Lower leg skin (tissue), 3 donors: Measurements from ENCODE around the gene DMXL2.

Source experiments
- POLR2A ChIP-seq, 2 donors: fragments of 450-650 bp; IDR thresholded peaks; one replicate each; pipeline ENCODE4 v1.6.1; 2016 to 2017; ENCODE audit warnings: antibody characterized with exemption in 2 of 2, mild to moderate bottlenecking in 1 of 2, moderate library complexity in 1 of 2
- TF ChIP-seq, protein P1 (sequence below), 3 donors: fragments of 450-650 bp; IDR thresholded peaks; one replicate each; pipeline ENCODE4 v1.5.1; 2016; ENCODE audit warnings: antibody characterized with exemption in 3 of 3, mild to moderate bottlenecking in 3 of 3, moderate library complexity in 2 of 3

GRCh38 chr15:51642696-51643095, 20.1 kb upstream of the DMXL2 start:
- TF ChIP-seq, protein P1, sequence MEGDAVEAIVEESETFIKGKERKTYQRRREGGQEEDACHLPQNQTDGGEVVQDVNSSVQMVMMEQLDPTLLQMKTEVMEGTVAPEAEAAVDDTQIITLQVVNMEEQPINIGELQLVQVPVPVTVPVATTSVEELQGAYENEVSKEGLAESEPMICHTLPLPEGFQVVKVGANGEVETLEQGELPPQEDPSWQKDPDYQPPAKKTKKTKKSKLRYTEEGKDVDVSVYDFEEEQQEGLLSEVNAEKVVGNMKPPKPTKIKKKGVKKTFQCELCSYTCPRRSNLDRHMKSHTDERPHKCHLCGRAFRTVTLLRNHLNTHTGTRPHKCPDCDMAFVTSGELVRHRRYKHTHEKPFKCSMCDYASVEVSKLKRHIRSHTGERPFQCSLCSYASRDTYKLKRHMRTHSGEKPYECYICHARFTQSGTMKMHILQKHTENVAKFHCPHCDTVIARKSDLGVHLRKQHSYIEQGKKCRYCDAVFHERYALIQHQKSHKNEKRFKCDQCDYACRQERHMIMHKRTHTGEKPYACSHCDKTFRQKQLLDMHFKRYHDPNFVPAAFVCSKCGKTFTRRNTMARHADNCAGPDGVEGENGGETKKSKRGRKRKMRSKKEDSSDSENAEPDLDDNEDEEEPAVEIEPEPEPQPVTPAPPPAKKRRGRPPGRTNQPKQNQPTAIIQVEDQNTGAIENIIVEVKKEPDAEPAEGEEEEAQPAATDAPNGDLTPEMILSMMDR (IDR thresholded peaks at IDR 0.05) = no peak
- no peak for TF ChIP-seq POLR2A (IDR thresholded peaks at IDR 0.05)
